ENCODE measurements around the gene SYNE3. TPM values are rescaled to one million over a fixed set of nuclear protein-coding genes. Genes with fewer than 3 reads are reported as not detected.

SYNE3 gene
- total and polyA plus RNA-seq, 9 donors, result 3.7 to 26.0 (median 10.0) TPM

- no peak overlapping the region for H3K4me3 ChIP-seq
- 79 to 91% (median 87%) methylated on average over 14 of the region's 14 CpGs for WGBS, 3 donors
- no peaks in the 10 kb centered on the region for H3K9me3 ChIP-seq
- peaks cover 8% of the 10 kb centered on the region for H3K4me1 ChIP-seq (ENCODE audit: insufficient read depth)
- intact Hi-C loops (cut with DNase I), result no loop called here
- H3K27me3 ChIP-seq, result no peaks in the 10 kb centered on the region
- TF ChIP-seq CTCF (IDR thresholded peaks at IDR 0.05) (no peak), EP300 (IDR thresholded peaks at IDR 0.05) (no peak), POLR2A (IDR thresholded peaks at IDR 0.05) (no peak)
- no peaks in the 10 kb centered on the region for H3K36me3 ChIP-seq
- peak in 1 of 5 donors; percentile 18 for DNase-seq
- no peak overlapping the region for H3K27ac ChIP-seq
Observed at GRCh38 chr14:95500201-95500681, 16.2 kb downstream of the SYNE3 start.

GRCh38 chr14:95499354-95499750, 17.1 kb downstream of the SYNE3 start:
- H3K27ac ChIP-seq, result no peak overlapping the region
- intact Hi-C loops (cut with DNase I), result no loop called here
- DNase-seq, result no peak
- TF ChIP-seq POLR2A (IDR thresholded peaks at IDR 0.05), result no peak
- no peak for TF ChIP-seq CTCF (IDR thresholded peaks at IDR 0.05)
- TF ChIP-seq EP300 (IDR thresholded peaks at IDR 0.05), result no peak
- 25 to 29% (median 29%) methylated on average over 1 of the region's 1 CpG for WGBS, 3 donors
- no peaks in the 10 kb centered on the region for H3K27me3 ChIP-seq
- H3K4me1 ChIP-seq (ENCODE audit: insufficient read depth), result peaks cover 8% of the 10 kb centered on the region
- no peaks in the 10 kb centered on the region for H3K36me3 ChIP-seq
- no peaks in the 10 kb centered on the region for H3K9me3 ChIP-seq
- H3K4me3 ChIP-seq, result no peak overlapping the region

- H3K27ac ChIP-seq, result no peak overlapping the region
Observed at GRCh38 chr14:95498622-95499353, 17.7 kb downstream of the SYNE3 start.

GRCh38 chr14:95497561-95498011, 18.9 kb downstream of the SYNE3 start:
- H3K27ac ChIP-seq, result no peak overlapping the region
- H3K9me3 ChIP-seq, result no peaks in the 10 kb centered on the region
- H3K4me1 ChIP-seq (ENCODE audit: insufficient read depth), result peaks cover 8% of the 10 kb centered on the region
- H3K36me3 ChIP-seq, result no peaks in the 10 kb centered on the region
- TF ChIP-seq POLR2A (IDR thresholded peaks at IDR 0.05) (no peak), CTCF (IDR thresholded peaks at IDR 0.05) (no peak), EP300 (IDR thresholded peaks at IDR 0.05) (no peak)
- H3K4me3 ChIP-seq, result no peak overlapping the region
- WGBS, 3 donors, result 17 to 23% (median 20%) methylated on average over 9 of the region's 9 CpGs
- DNase-seq, result no peak
- H3K27me3 ChIP-seq, result no peaks in the 10 kb centered on the region
- intact Hi-C loops (cut with DNase I), result no loop called here

More at GRCh38 chr14:95498622-95499353, 17.7 kb downstream of the SYNE3 start:
- no peak for TF ChIP-seq EP300 (IDR thresholded peaks at IDR 0.05)
- TF ChIP-seq CTCF (IDR thresholded peaks at IDR 0.05), result no peak
- TF ChIP-seq POLR2A (IDR thresholded peaks at IDR 0.05), result no peak
- Histone ChIP-seq H3K4me1 (ENCODE audit: insufficient read depth) (peaks cover 8% of the 10 kb centered on the region), H3K27me3 (no peaks in the 10 kb centered on the region), H3K9me3 (no peaks in the 10 kb centered on the region), H3K4me3 (no peak overlapping the region), H3K36me3 (no peaks in the 10 kb centered on the region)
- 33 to 37% (median 35%) methylated on average over 9 of the region's 9 CpGs for whole genome bisulfite sequencing, 3 donors
- DNase-seq, result peak in 2 of 5 donors; percentile 51 to 56
- intact Hi-C loops (cut with DNase I), result no loop called here
